Activated T-helper 2 cell treated with anti-CD3 and anti-CD28 coated beads, Interferon-gamma antibody, Interleukin-2, Interleukin-4, amounts not matched to agents 10 μg/mL and 5 μg/mL and 100 μg/mL, durations not matched to agents 14 hours and 24 hours and 36 hours (primary cell): ENCODE data around the gene ANO7. TPM values are rescaled to one million over a fixed set of nuclear protein-coding genes. Genes with fewer than 3 reads are reported as not detected.
A peak's percentile ranks its signal among the peaks of the same experiment; 100 is the strongest.

ENCODE experiments used
- DNase-seq: peaks from one replicate; pipeline ENCODE4 v3.0.0; 2021; ENCODE audit warnings: low spot score
- H3K27ac Mint-ChIP-seq: one replicate; pipeline ENCODE4 v1.8.0; 2021; ENCODE audit warnings: mixed read lengths
- H3K27me3 Mint-ChIP-seq: one replicate; pipeline ENCODE4 v1.8.0; 2021; ENCODE audit warnings: low read depth, mixed read lengths
- H3K36me3 Mint-ChIP-seq: one replicate; pipeline ENCODE4 v1.8.0; 2021; ENCODE audit warnings: low read depth, mixed read lengths
- H3K4me1 Mint-ChIP-seq: one replicate; pipeline ENCODE4 v1.8.0; 2021; ENCODE audit warnings: low read depth, mixed read lengths
- H3K4me3 Mint-ChIP-seq: one replicate; pipeline ENCODE4 v1.8.0; 2021; ENCODE audit warnings: low read depth, mild to moderate bottlenecking, moderate library complexity, mixed read lengths
- H3K9me3 Mint-ChIP-seq: one replicate; pipeline ENCODE4 v1.8.0; 2021; ENCODE audit warnings: mixed read lengths
- intact Hi-C: fragments of 100-400 bp; cut with micrococcal nuclease; formaldehyde crosslinking; loops from one replicate; pipeline ENCODE4 v1.15.1; 2023
- total RNA-seq: library from RNA; stranded (reverse); gene quantifications from 2 replicates; pipeline ENCODE4 v1.2.3, GENCODE V29; 2022

ANO7 gene, protein sequence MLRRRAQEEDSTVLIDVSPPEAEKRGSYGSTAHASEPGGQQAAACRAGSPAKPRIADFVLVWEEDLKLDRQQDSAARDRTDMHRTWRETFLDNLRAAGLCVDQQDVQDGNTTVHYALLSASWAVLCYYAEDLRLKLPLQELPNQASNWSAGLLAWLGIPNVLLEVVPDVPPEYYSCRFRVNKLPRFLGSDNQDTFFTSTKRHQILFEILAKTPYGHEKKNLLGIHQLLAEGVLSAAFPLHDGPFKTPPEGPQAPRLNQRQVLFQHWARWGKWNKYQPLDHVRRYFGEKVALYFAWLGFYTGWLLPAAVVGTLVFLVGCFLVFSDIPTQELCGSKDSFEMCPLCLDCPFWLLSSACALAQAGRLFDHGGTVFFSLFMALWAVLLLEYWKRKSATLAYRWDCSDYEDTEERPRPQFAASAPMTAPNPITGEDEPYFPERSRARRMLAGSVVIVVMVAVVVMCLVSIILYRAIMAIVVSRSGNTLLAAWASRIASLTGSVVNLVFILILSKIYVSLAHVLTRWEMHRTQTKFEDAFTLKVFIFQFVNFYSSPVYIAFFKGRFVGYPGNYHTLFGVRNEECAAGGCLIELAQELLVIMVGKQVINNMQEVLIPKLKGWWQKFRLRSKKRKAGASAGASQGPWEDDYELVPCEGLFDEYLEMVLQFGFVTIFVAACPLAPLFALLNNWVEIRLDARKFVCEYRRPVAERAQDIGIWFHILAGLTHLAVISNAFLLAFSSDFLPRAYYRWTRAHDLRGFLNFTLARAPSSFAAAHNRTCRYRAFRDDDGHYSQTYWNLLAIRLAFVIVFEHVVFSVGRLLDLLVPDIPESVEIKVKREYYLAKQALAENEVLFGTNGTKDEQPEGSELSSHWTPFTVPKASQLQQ
- 3.5 and 4.3 TPM in 2 replicates for total RNA-seq

DNA sequence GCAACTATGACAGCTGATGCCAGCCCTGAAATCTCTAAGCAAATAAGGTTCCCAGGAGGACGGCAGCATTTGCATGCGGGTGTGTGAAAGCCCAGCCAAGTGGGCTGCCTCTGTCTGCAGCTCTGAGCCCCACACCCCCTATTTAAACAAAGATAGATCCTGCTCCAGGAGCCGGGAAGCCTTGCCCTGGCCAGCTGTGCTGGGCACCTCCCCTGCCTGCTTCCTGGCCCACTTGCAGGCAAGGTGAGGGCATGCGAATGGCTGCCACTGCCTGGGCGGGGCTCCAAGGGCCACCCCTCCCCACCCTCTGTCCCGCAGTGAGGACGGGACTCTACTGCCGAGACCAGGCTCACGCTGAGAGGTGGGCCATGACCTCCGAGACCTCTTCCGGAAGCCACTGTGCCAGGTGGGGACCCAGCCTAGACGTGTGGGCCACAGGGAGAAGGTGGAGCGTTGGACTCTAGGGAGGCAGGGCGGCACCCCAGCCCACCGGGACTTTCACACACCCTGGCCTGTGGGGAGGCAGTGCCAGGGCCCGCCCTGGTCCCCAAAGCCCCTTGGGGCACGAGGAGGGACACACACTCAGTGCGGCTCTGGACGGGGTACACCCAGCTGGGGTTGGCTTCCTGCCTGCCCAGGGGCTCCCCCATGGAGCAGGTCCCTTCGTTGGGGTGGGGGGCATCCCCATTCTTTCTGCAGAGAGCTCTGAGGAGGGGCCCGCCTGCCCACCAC is at the start of gene ANO7:
Gene ANO7, plus strand, starts transcription at position 317 of the 732 bp plus-strand sequence. CDS start 1,387 bp downstream, outside the sequence.
- no peaks in the 10 kb centered on the region for H3K4me1 Mint-ChIP-seq
- intact Hi-C loops: no loop called here
- no peak within 1 kb of the TSS for H3K4me3 Mint-ChIP-seq
- H3K36me3 Mint-ChIP-seq: peaks cover 2% of the 10 kb centered on the region
- H3K9me3 Mint-ChIP-seq: no peaks in the 10 kb centered on the region
- DNase-seq: no peak
- H3K27ac Mint-ChIP-seq: no peak within 1 kb of the TSS
- H3K27me3 Mint-ChIP-seq: no peaks in the 10 kb centered on the region

DNA sequence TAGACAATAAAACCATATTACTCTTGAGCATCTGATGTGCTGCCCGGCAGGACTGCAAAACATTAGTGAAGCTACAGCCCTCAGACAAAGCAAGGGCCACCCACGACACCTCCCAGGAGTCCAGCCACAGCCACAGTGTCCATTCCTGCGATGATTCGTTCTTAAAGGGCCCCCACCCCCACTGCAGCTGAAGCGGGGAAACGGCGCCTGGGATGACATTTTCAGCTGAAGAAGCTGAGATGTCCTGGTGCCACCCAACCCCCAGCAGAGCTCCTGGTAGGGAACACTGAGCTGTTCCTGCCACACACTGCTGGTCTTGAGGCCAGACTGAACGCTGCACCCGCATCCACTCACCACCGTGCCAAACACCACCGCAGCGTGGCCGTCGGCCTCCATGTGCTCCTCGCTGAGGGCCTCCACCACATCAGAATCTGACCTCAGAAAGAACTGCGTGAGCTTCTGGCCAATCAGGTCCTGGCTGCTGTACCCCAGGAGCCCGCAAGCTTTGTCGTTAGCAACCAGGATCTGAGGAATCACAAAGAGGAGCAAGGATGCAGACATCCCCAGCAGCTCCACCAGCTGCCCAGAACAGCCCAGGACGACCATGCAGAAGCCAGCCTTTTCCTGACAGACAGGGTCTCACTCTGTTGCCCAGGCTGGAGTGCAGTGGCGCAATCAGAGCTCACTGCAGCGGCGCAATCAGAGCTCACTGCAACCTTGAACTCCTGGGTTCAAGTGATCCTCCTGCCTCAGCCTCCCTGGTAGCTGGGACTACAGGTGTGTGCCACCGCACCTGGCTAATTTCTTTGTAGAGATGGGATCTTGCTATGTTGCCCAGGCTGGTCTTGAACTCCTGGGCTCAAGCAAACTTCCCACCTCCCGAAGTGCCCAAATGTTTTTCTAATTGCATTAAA is 48.7 kb upstream of the ANO7 start:
- no peaks in the 10 kb centered on the region for H3K4me1 Mint-ChIP-seq
- no peaks in the 10 kb centered on the region for H3K9me3 Mint-ChIP-seq

DNA sequence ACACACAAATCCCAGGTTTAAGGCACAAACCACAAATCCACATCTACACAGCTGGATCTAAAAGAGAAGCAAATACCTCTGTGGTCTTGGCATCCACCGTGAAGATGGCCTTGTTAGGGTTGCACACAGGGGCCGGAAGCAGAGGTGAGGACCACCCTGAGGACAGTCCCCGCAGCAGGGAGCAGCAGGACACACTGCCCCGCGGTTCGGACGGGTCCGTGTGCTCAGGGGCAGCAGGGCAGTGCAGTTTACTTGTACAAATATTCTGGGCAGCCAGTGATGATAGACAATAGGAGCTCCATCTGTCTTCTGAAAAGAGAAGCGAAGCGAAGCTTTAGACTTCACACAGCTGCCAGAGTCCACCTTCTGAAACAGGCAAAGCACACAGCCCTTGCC is 48.0 kb upstream of the ANO7 start:
- intact Hi-C loops: no loop called here
- no peak overlapping the region for H3K27ac Mint-ChIP-seq
- no peaks in the 10 kb centered on the region for H3K27me3 Mint-ChIP-seq
- H3K9me3 Mint-ChIP-seq: no peaks in the 10 kb centered on the region
- no peak for DNase-seq
- H3K36me3 Mint-ChIP-seq: peaks cover 32% of the 10 kb centered on the region
- H3K4me3 Mint-ChIP-seq: no peak overlapping the region
- no peaks in the 10 kb centered on the region for H3K4me1 Mint-ChIP-seq

More for the DNA sequence above, 48.7 kb upstream of the ANO7 start:
- Mint-ChIP-seq H3K36me3 (peaks cover 32% of the 10 kb centered on the region), H3K27me3 (no peaks in the 10 kb centered on the region), H3K4me3 (no peak overlapping the region), H3K27ac (no peak overlapping the region)
- intact Hi-C loops: no loop called here
- DNase-seq: no peak

DNA sequence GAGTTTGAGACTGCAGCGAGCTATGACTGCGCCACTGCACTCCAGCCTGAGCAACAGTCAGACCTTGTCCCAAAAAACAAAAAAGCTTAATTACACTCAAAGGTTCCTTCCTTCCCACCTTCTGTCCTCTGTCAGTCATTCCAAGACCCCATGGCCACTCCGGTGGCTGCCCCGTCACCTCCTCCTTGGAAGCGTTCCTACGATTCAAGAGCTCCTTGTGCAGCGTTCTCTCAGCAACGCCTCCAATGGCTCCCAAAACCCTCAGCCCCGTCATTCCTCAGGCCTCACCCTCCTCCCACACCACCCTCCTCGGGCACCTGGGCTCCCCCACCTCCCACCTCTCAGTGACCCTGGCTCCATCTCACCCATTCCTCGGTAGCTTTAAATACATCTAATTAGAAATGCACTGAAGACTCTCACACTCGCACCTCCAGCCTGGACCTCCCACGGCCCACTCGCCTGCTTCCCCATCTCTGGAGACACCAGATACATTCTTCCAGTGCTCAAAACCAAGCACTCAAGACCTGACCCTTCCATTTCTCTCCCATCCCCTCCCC is 47.2 kb upstream of the ANO7 start:
- intact Hi-C loops: no loop called here
- no peak overlapping the region for H3K27ac Mint-ChIP-seq
- H3K36me3 Mint-ChIP-seq: peaks cover 32% of the 10 kb centered on the region
- no peak overlapping the region for H3K4me3 Mint-ChIP-seq
- no peak for DNase-seq
- H3K9me3 Mint-ChIP-seq: no peaks in the 10 kb centered on the region
- H3K4me1 Mint-ChIP-seq: no peaks in the 10 kb centered on the region
- H3K27me3 Mint-ChIP-seq: no peaks in the 10 kb centered on the region

DNA sequence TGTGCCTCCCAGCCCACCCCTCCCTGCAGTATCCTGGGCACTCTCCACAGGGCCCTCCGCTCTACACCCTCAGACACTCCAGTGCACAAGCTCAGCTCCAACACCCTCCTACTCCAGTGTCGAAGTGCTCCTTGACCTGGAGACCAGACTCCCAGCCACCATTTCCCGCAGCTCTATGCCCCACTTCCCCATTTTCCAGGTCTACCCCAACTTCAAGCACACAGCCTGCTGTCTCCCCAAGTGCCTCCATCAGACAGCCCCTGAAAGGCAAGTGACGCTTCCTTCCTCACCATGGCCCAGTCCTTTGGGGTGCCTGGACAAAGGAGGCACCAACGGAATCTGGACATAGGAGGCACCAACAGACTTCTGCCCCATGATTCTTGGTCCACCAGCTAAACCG is 46.4 kb upstream of the ANO7 start:
- Mint-ChIP-seq H3K36me3 (peaks cover 32% of the 10 kb centered on the region), H3K9me3 (no peaks in the 10 kb centered on the region), H3K4me1 (no peaks in the 10 kb centered on the region), H3K4me3 (no peak overlapping the region), H3K27ac (no peak overlapping the region), H3K27me3 (no peaks in the 10 kb centered on the region)
- intact Hi-C loops: no loop called here
- DNase-seq: no peak

DNA sequence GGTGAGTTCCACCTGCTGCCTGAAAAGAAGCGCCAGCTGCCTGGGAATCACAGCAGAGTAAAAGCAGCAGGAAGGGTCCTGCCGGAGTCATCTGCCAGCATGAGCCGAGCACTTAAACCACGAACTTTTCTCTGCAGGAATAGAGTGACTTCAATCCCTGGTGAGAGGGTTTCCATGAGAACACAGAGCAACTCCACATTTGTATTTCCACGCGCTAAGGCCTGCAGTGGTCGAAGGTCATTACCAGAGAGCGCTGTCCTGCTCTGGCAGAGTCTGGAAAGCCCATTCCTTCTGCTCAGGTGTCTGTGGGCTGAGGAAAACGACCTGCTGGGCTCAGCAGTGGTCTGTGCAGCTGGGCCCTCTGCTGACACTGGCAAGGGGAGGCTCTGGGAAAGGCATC is 45.9 kb upstream of the ANO7 start:
- DNase-seq: no peak
- no peaks in the 10 kb centered on the region for H3K4me1 Mint-ChIP-seq
- intact Hi-C loops: no loop called here
- H3K27me3 Mint-ChIP-seq: no peaks in the 10 kb centered on the region
- H3K4me3 Mint-ChIP-seq: no peak overlapping the region
- H3K36me3 Mint-ChIP-seq: peaks cover 32% of the 10 kb centered on the region
- no peaks in the 10 kb centered on the region for H3K9me3 Mint-ChIP-seq
- no peak overlapping the region for H3K27ac Mint-ChIP-seq

DNA sequence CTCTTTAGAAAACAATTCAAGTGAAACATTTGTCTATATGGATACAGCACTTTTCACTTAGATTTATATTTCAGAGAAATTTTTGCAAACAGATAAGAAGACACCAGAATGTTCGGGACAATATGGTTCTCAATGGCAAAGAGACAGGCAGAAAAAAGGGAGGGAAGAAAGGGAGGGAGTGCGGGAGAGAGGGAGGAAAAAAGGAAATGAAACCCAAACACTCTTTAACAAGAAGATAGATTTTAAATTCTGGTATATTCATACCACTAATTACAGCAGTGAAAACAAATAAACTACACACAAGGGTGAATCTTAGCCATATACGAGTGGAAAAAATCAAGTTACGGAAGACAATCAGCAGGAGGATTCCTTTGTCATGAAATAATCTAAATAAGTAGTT is 42.2 kb upstream of the ANO7 start:
- no peak for DNase-seq
- no peaks in the 10 kb centered on the region for H3K9me3 Mint-ChIP-seq
- no peaks in the 10 kb centered on the region for H3K27me3 Mint-ChIP-seq
- peaks cover 18% of the 10 kb centered on the region for H3K4me1 Mint-ChIP-seq
- H3K4me3 Mint-ChIP-seq: no peak overlapping the region
- intact Hi-C loops: loop anchor here (5.0 kb wide), 1 partner anchor 294 kb away; no protein-coding TSS in a partner anchor
- H3K36me3 Mint-ChIP-seq: peaks cover 21% of the 10 kb centered on the region
- H3K27ac Mint-ChIP-seq: no peak overlapping the region

DNA sequence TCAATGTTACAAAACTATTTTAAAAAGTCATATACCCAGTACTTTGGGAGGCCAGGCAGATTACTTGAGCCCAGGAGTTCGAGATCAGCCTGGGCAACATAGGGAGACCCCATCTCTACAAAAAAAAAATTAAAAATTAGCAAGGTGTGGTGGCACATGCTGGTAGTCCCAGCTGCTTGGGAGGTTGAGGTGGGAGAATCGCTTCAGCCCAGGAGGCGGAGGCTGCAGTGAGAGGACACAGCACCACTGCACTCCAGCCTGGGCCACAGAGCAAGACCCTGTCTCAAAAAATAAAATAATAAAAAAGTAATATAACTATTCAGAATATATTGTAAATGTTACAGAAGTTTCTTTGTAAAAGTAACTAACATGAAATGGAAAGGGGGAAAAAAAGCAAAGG is 41.1 kb upstream of the ANO7 start:
- Mint-ChIP-seq H3K27me3 (no peaks in the 10 kb centered on the region), H3K4me1 (peaks cover 28% of the 10 kb centered on the region), H3K9me3 (no peaks in the 10 kb centered on the region), H3K27ac (no peak overlapping the region), H3K4me3 (no peak overlapping the region), H3K36me3 (peaks cover 15% of the 10 kb centered on the region)
- intact Hi-C loops: loop anchor here (5.0 kb wide), 1 partner anchor 295 kb away; no protein-coding TSS in a partner anchor
- no peak for DNase-seq

DNA sequence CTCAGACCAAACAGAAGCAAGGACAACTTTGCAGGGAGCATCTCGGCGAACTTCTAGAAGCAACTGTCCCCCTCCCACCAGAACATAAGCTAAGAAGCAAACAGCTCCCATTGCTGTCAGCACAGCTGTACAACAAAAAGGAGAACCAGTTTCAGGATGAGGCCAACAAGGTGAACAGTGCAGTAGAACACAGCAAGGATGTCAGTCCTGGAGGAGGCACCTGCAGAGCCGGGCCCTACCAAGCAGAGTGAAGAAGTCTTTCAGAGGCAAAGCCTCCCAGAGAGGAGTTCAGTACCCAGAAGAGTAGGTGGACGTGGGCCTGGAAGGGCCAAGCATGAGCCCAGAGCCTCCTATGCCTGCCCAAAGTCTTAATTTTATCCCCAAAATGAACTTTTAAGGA is 40.2 kb upstream of the ANO7 start:
- peak overlapping the region; percentile 74 for H3K27ac Mint-ChIP-seq
- H3K9me3 Mint-ChIP-seq: no peaks in the 10 kb centered on the region
- H3K4me1 Mint-ChIP-seq: peaks cover 33% of the 10 kb centered on the region
- H3K27me3 Mint-ChIP-seq: no peaks in the 10 kb centered on the region
- intact Hi-C loops: loop anchor here (2.0 to 5.0 kb wide), 2 partner anchors 296 to 561 kb away; partner anchors contain the start of gene CAPN10
- no peak for DNase-seq
- peak overlapping the region; percentile 95 for H3K4me3 Mint-ChIP-seq
- H3K36me3 Mint-ChIP-seq: peaks cover 20% of the 10 kb centered on the region

DNA sequence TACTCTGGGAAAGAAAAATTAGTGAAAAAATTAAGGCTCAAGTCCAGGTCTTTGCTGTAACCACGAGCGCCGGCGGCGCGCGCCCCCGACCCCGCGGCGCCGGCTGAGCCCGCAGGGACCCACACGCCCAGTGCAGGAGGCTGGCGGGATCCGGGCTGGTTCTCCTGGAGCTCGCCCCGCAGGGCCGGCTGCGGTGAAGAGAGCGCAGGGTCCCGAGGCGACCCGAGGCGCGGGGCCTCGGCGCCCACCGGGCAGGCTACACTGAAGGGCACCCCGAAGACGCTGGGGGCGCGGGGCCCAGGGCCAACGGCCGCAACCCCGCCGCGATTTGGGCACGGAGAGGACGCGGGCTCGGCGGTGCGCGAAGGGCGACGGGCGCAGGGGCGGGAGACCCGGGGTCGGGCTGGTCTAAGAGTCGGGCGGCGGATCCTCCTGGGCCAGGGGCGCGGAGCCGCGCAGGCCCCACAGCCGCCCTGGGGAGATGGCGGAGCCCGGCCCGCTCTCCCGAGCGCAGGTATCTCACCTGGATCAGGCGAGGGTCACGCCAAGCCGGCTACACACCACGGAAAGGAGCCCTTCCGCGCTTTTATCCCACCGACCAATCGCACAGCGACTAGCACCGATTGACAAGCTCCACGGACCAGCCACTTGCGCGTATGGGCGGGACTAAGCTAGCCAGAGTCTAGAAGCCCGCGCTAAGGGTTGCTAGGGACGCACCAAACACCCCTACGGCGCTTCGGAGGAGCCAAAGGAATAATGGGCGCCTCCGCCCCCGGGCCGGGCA is 39.4 kb upstream of the ANO7 start, which contains the start of gene PASK:
Gene PASK, minus strand, starts transcription at position 582 of the 784 bp plus-strand sequence. CDS start 6,440 bp downstream, outside the sequence.
- H3K9me3 Mint-ChIP-seq: no peaks in the 10 kb centered on the region
- DNase-seq: peak; percentile 93
- peak within 1 kb of the TSS; percentile 96 for H3K4me3 Mint-ChIP-seq
- H3K27ac Mint-ChIP-seq: peak within 1 kb of the TSS; percentile 90
- peaks cover 38% of the 10 kb centered on the region for H3K4me1 Mint-ChIP-seq
- intact Hi-C loops: loop anchor here (1.0 to 5.0 kb wide), 3 partner anchors 47 to 562 kb away; partner anchors contain the start of genes CAPN10 and MTERF4
- H3K36me3 Mint-ChIP-seq: peaks cover 19% of the 10 kb centered on the region
- no peaks in the 10 kb centered on the region for H3K27me3 Mint-ChIP-seq

DNA sequence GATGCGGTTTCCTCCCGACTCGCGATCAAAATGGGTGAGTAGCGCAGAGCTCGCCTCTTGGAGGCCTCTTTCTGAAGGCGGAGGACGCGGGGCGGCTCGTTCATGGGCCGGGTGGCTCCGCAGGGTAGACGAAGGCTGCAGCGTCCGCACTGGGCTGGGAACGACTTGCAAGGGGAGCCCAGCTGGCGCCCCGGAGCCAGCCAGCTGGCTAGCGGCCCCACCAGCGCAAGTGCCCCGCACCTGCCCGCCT is 38.9 kb upstream of the ANO7 start:
- intact Hi-C loops: loop anchor here (1.0 to 5.0 kb wide), 3 partner anchors 47 to 563 kb away; partner anchors contain the start of genes CAPN10 and MTERF4
- Mint-ChIP-seq H3K27me3 (no peaks in the 10 kb centered on the region), H3K36me3 (peaks cover 19% of the 10 kb centered on the region), H3K4me3 (peak overlapping the region; percentile 96), H3K4me1 (peaks cover 38% of the 10 kb centered on the region), H3K9me3 (no peaks in the 10 kb centered on the region), H3K27ac (peak overlapping the region; percentile 72)
- DNase-seq: no peak
